ENCODE results near the gene LEMD2.
"Not testable (repeated sequence)": the region's sequence is repeated elsewhere in the genome, so short reads cannot be mapped to it uniquely, and the experiment has no call there.

Gene LEMD2

DNA sequence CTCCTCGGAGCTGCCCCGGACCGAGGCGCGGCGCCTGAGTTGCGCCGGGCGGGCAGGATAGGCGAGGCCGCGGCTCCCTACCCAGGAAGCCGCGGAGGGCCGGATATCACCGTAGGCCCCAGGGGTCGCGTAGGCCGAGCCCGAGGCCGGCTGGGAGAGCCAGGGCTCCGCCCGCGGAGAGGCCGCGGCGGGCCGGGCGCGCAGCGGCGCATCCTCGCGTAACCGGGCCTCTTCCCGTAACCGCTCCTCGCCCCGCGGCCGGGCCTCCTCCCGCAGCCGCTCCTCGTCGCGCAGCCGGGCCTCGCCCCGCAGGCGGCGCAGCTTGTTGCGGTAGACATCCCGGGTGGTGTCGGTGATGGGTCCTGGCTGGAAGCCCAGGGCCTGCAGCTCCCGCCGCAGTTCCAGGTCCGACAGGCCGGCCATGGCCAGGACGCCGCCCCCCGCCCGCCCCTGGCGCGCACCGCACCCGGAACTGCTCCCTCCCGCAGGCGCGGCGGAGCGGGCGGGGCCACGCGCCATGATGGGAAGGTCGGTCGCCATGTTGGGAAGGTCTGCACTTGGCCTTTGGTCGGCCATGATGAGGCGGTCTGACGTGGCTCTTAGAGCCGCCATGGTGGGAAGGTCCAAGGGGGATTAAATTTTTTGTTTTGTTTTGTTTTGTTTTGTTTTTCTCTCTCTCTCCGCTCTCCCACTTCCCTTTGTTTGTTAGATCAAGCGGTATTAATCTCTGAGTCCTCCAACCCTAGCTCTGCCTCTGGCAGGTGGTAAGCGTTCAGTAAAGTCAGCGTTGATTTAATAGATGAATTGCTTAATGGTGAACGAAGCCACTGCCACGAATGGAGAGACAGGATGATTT, at the start of gene LEMD2:
TSS of gene LEMD2 (minus strand) at position 437 of the 856 bp plus-strand sequence. CDS start at position 423, 14 bp downstream.
- DNase-seq (ENCODE audit: low read depth in 2 of 2, low spot score in 1 of 2): peak; percentile 79 to 84

DNA sequence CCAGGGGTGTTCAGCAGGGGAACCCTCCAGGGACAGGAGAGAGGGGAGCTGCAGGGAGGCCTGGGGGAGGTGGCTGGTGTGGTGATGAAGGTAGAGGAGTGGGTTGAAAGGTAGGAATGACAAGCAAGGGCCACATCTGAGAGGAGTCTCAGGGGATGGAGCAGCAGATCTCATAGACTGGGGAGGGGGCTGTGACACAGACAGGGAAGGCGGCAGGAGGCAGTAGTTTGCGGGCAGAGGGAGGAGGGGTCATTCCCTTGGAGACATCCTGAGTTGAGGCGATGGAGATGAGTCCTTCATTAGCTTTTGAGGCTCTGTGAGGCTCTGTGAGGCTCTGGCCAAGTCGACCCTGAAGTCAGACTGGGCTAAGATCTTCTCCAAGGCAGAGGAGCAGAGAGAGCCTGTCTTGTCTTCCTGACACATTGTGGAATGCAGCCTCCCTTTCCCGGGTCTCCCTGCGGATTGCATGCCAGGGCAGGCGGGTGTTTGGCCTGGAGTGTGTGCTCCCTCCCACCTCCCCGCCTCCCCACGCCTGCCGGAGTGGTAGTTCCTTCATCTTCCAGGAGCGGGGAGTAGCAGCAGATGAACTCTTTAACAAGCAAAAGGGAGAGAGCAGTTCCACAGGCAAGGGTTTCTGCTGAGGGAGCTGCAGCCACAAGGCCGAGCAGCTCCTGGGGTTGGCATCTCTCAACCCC, 49.2 kb upstream of the LEMD2 start:
- no peak for DNase-seq (ENCODE audit: low read depth in 2 of 2, low spot score in 1 of 2)

DNA sequence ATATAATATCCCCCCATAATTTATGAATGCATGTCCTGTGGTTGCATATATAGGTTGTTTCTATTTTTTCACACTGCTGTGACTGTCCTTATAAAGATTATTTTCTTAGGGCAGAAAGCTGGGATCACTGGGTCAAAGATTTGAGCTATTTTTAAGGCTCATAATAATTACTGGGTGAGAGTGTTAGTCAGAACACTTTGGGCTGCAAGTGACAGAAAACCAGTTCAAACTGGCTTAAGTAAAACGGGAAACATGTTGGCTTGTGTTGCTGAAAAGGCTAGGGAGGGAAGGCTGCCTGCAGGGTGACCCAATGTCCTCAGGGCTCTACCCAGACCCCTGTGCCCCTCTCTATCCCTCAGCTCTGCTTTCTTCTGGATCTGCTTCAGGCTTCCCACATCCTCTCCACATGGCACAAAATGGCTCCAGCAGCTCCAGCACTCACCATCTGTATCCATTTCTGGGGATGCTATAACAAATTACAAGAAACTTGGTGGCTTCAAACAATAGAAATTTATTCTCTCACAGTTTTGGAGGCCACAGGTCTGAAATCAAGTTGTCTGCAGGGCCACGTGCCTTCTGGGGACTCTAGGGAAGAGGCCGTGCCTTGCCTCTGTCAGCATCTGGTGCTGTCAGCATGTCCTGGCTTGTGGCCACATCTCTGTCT, 48.0 kb upstream of the LEMD2 start:
- DNase-seq (ENCODE audit: low read depth in 2 of 2, low spot score in 1 of 2): no peak

DNA sequence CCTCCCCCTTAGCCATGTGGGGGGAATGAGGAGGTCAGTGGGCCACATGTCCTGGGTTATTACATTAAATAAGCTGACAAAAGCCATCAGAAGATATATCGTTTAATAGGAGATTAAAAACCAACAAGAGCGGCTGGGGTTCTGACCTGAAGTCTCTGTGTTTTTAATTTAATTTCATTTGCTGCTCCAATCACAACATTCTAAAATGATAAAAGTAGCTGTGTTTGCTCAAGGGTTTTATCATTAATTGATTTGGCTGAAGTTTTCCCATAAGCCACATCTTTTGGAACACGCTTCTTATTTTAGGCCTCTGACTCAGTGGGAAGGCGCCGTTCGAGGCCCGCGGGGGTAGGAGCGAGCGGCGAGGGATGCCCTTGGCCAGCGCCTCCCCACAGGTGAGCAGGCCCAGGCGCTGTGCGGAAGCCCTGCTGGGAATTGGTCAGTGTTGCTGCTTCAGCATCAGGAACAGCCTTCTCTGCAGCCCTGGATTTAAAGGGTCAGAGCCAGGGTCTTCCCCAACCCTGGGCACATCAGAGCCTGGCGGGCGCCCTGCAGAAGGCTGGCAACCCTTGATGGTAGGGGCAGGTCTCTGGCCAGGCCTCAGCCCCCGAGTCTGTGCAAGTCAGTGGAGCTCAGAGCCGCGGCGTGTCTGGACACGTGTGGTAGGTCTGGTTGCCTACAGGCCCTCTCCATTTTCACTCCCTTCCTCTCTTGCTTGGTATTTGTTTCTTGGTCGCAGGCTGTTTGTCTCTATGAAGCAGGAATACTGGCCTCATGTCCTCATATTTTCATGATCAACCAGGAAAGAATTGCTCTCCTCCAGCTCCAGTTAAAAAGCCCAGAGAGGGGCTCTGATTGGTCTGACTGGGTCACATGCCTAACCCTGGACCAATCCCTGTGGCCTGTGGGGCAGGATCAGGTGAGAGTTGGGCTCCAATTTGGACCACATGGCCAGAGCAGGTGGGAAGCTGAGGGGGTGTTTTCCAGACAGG, 45.8 kb upstream of the LEMD2 start:
- DNase-seq (ENCODE audit: low read depth in 2 of 2, low spot score in 1 of 2): no peak

DNA sequence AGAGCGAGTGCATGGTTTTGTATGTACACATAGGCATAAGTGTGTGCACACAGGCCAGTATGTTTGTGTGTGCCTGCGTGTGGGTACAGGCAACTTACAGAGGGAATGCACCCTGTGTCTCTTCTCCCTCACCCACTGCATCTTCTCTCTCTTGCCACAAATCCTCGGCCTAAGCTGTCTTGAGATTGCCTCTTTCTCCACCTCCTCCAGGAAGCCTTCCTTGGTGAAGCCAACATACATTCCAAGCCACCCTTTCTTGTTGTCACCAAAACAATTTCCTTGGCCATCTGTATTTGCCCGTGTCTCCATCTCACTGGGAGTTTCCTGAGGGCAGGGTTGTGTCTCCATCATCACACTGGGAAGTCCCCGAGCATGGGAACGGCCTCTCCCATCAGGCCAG, 44.7 kb upstream of the LEMD2 start:
- no peak for DNase-seq (ENCODE audit: low read depth in 2 of 2, low spot score in 1 of 2)

DNA sequence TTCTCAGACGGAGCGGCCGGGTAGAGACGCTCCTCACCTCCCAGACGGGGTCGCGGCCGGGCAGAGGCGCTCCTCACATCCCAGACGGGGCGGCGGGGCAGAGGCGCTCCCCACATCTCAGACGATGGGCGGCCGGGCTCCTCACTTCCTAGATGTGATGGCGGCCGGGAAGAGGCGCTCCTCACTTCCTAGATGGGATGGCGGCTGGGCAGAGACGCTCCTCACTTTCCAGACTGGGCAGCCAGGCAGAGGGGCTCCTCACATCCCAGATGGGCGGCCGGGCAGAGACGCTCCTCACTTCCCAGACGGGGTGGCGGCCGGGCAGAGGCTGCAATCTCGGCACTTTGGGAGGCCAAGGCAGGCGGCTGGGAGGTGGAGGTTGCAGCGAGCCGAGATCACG, 43.9 kb upstream of the LEMD2 start:
- not testable (repeated sequence) for DNase-seq (ENCODE audit: low read depth in 2 of 2, low spot score in 1 of 2)

DNA sequence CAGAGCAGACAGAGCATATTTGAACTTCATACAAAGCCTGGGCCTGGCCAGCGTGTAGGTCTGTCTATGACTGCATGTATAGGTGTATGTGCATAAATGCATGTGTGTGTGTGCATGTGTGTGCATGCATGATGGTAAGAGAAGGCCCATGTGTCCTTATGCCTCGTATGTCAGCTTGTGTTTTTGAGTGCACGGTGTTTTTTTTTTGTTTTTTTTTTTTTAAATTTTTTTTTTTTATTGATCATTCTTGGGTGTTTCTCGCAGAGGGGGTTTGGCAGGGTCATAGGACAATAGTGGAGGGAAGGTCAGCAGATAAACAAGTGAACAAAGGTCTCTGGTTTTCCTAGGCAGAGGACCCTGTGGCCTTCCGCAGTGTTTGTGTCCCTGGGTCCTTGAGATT, 42.8 kb upstream of the LEMD2 start:
- DNase-seq (ENCODE audit: low read depth in 2 of 2, low spot score in 1 of 2): not testable (repeated sequence)

DNA sequence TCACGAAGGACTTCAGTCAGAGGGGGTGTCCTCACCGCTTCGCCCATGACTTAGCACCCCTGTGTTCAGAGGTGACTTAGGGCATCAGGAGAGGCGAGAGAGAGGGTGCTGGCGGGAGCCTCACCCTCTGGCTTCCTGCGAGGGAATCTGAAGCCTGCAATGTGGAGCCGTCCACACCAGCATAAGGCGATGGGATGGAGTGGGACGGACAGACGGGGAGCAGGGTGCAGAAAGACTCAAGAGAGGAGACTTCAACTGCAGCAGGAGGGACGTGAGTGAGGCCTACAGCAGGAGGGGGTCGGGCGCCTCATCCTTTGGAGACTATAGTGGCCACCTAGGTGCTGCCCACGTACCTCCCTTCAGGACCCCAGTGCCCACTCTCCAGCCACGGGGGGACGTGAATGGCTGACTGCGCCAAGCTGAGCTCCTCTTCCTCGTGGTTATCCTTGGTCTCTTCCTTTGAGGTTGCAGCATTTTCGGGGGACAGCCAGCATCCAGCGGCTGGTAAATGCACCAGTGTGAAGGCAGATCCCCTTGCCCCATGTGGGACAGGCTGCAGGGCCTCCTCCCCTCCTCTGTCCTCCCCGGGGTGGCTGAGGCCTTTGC, 41.8 kb upstream of the LEMD2 start:
- no peak for DNase-seq (ENCODE audit: low read depth in 2 of 2, low spot score in 1 of 2)

DNA sequence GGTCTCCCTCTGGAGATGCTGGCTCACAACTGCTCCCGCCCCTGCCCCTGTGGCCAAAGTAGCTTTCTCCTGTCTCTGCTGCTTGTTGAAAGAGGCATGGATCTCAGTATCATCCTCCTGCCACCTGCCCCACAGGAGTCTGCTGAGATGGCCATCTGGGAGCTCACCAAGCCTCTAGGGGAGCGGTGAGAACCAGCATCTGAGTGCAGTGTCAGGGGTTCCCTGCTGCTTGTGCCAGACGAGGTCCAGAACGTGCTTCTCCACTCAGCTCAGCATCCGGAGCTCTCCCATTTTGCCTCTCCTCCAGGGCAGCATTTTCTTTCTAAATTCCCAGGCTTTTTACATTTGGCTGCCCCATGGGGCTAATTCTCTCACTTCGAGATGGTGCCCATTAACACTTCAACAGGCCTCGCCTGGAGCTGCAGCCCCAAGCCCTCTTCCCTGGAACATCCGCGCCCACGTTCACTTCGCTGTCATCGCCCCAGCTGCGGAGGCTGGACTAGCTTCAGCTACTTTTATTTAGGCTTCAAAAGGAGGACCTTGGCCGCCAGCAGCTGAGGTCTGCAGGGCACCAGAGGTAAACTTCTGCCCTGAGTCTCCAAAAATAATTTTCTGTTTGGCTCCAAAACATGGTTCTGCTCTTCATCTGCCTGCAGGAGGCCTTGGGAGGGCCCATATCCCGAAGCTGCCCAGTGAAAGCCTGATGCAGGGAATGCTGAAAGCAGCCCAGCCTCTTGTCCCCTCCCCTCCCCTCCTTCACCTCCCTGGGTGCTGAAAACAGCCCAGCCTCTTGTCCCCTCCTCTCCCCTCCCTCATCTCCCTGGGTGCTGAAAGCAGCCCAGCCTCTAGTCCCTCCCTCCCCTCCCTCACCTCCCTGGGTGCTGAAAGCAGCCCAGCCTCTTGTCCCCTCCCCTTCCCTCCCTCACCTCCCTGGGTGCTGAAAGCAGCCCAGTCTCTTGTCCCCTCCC, 40.1 kb upstream of the LEMD2 start:
- no peak for DNase-seq (ENCODE audit: low read depth in 2 of 2, low spot score in 1 of 2)

DNA sequence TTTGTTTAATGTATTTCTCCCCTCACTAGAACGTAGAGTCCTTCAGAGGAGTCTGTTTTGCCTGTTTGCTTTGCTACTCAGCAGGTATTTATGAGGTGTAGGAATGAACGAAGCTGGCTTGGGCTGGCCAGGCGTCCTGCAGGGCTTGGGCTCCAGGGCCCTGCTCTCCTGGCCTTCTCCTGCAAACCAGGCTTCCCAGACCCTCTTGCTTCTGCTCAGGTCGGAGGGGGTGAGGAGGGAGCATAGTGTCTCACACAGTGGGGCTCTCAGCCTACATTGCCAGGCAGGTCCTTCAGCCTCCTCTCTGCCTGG, 39.5 kb upstream of the LEMD2 start:
- DNase-seq (ENCODE audit: low read depth in 2 of 2, low spot score in 1 of 2): no peak

DNA sequence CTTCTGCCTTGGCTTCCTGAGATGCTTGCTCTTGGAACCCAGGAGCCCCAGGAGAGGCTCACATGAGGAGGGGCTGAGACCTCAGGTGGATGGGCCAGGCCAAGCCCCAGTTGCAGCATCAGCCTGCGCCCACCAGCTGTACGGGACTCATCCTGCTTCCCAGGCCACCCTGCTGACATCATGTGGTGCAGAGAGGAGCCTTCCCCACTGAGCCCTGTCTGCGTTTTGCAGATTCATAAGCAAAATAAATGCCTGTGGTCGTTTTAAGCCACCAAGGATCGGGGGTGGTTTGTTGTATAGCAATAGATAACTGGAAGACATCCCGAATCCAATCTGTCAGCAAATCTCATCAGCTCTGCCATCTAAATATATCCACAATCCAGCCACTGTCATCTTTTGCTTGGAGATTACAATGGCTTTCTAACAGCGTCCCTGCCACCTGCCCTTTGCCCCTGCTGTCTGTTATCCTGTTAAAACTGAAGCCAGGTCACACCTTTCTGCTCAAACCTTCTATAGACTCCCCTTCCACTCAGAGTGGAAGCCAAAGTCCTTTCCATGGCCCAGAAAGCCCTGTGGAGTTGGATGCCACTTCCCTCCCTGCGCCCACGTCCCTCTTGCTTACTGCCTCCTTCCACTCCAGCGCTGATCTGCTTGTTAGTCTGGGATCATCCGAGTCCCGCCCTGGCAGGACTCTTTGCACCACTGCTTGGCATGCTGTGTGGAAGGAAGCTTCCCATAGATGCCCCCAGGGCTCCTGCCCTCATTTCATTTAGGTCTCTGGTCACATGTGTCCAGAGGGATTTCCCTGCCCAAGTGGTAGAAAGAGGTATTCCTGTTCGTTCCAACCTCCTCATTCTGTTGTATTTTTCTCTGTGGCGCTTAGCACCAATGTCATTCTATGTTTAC, 38.9 kb upstream of the LEMD2 start:
- no peak for DNase-seq (ENCODE audit: low read depth in 2 of 2, low spot score in 1 of 2)

DNA sequence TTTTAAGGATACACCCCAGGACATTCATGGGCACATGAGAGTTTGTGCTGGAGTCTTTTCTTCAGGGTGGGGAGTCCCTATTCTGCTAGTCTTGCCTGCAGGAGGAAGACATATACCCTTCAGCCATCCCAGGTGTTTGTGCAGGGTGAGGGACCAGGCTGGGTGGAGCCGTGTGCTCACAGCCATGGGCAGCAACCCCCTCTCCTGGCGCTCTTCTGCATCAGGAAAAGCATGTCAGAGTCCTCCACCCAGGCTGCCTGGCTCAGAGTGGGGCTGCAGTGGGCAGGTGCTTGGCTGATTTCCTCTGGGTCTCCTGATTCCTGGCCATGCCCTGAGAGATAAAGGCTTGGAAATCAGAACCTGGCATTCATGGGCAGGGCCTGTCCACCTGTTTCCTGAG, 37.6 kb upstream of the LEMD2 start:
- no peak for DNase-seq (ENCODE audit: low read depth in 2 of 2, low spot score in 1 of 2)

DNA sequence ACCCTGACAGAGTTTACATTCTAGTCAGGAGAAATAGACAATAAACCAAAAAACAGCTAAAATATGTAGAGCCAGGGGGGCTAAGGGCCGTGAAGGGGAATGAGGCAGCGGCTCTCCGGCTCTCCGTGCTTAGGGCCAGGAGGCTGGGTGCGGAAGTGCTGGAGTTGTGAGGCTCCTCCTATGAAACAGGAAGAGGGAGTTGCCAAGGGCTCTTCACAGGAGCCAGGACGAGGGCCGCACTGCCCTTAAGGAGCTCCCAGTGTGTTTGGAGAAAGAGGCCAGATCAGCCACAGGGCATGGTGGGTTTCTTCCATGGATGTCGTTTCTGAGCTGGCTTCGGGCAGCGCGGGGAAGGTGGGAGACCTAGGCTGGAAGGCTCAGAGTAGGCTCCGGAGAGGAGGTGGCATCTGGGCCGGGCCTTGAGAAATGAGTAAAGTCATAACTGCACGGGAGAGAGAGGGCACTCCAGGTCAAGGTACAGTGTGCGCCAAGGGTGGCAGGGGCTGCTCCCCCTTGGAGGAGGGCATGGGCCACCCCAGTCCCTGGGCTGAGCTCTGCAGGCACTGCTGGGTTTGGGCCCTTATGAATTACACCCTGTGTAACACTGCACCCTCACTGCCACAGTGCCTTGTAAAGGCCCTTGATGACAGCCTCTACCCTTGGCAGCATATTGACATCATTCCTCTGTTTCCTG, 35.7 kb upstream of the LEMD2 start:
- no peak for DNase-seq (ENCODE audit: low read depth in 2 of 2, low spot score in 1 of 2)

DNA sequence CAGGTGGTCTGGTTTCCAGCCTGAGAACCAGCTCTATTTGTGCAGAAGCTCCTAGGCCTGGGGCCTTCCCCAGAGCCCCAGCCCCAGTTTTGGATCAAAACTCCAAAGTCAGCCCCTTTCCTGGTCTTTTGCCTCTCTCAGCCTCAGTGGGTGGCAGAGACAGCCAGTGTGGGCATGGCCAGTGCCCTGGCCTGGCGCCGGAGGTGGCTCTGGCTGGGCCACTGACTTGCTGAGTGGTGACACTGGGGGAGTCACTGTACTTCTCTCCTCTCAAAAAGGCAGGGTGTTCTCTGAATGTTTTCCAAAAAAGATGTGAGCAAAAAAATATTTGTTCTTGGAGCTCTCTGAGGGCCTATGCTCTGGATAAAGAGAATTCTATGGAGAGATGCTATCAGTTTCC, 34.9 kb upstream of the LEMD2 start:
- DNase-seq (ENCODE audit: low read depth in 2 of 2, low spot score in 1 of 2): no peak

DNA sequence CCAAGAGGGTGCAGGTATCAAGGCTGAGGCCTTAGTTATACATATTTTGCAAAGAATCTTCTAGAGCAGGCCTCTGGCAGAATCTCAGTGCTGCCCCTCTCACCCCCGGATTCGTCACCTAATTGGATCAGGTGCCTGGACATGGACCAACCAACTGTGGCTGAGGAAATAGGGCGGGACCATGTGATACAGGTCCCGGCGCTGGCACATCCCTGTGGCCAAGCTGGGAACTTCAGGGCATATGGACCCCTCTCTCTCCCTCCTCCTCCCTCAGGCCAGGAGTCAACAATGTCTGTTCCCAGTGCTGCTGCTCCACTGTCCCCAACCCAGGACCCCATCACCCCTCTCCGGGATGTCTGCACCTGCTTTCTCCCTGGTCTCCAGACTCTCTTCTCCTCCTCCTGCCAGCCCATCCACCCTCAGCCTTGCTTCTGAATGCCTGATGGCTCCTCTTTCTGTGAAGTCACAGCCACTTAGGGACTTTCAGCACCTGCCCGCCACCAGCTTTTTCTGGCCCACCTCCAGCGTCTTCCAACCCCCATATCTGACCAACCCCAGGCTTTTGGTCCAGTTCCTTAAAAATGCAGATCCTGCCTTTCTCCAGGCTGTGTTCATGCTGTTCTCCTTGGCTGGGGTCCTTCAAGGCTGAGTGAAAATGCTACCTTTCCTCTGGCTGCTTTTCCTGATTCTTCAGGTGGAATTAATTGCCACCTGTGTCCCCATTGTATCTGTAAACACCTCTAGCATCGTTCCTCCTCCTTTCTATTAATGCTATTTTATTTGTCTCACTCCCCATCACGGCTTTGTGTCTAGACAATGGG, 33.9 kb upstream of the LEMD2 start:
- no peak for DNase-seq (ENCODE audit: low read depth in 2 of 2, low spot score in 1 of 2)

DNA sequence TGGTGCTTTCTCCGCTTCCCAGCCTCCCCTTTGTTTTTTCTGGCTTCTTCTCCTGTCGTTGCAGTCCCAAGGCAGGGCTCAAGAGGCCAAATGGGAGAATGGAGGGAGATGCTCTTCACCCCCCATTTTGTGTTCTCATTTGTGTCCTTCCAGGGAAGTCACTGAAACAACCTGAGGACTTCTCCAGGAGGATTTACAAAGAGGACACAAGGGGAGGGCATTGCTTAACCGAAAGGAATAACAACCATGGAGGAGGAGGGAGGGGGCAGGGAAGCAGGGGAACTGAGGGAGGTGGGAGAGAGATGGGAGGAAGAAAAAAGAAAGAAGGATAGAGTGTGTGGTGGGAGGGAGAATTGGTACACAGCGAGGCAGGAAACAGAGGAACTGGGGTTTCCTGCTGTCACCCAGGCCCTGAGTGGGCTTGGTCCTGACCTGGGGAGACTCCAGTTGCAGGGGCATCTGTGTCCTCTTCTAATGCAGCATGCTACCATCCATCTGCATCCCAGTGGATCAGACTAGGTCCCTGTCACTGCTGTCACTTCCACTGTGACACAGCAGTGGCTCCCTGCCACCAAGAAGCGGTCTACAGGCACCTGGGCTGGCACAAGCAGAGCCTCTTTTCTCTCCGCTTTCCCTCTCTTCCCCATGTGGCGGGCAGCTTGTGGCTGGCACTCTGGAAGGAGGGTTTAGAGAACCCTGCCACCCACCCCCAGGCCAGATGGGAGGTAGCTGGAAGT, 32.0 kb upstream of the LEMD2 start:
- DNase-seq (ENCODE audit: low read depth in 2 of 2, low spot score in 1 of 2): no peak

Data from stimulated activated CD8-positive, alpha-beta memory T cell treated with anti-CD3 and anti-CD28 coated beads, Interleukin-4, amount 100 ng/mL, for 1 hour (primary cell).